Measurements from ENCODE around the gene TBCD.

TBCD gene

DNA sequence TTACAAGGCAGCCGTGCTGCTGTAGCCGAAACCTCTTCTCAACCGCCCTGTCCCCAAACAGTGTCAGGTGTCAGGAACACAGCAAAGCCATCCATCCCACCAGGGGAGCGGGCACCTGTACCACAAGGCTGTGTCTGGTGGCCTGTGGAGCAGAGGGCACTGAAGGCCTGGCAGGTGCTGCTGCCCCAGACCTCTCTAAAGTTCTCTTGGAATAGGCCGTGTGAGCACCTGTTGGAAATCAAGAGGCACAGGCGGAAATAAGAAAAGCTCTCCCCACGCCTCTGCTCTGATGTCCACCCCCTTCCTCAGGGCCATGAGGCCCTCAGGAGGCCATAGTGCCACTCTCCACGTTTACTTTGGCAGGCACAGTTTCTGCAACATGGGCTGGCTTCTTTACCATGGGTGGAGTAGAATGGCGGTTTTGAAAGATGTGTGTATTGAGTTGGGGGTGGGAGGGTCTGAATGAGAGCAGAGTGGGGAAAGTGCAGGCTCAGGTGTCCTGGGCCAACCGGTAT is 187.8 kb downstream of the TBCD start:
- H3K27ac ChIP-seq (replicated peaks; ENCODE audit: low read length) = no peak overlapping the region
- H3K27me3 ChIP-seq (ENCODE audit: control insufficient read depth in 3 of 3, insufficient read depth in 3 of 3, low read depth in 1 of 3, low read length in 3 of 3) = no peaks in the 10 kb centered on the region
- no peak overlapping the region for H4K91ac ChIP-seq (ENCODE audit: low read depth, low read length, poor library complexity)
- H3K9me3 ChIP-seq (replicated peaks in 1 of 2; ENCODE audit: control insufficient read depth in 2 of 2, insufficient read depth in 1 of 2, low read depth in 1 of 2, low read length in 2 of 2) = peaks cover 22 to 33% of the 10 kb centered on the region in 2 donors
- H2AK5ac ChIP-seq (ENCODE audit: low read depth, low read length) = no peak overlapping the region
- H2BK15ac ChIP-seq (ENCODE audit: low read length) = no peak overlapping the region
- H3K14ac ChIP-seq (ENCODE audit: low read length) = no peak overlapping the region
- no peak overlapping the region for H4K8ac ChIP-seq (ENCODE audit: low read depth, low read length)
- H2BK12ac ChIP-seq (ENCODE audit: low read length) = no peak overlapping the region
- H2AFZ ChIP-seq (ENCODE audit: low read length) = no peak overlapping the region
- no peak for DNase-seq (ENCODE audit: low spot score)
- H2BK5ac ChIP-seq (ENCODE audit: low read length) = no peak overlapping the region
- H3K36me3 ChIP-seq (replicated peaks in 1 of 2; ENCODE audit: control insufficient read depth in 2 of 2, insufficient read depth in 2 of 2, low read length in 2 of 2) = peaks cover 64 to 96% of the 10 kb centered on the region in 2 donors
- no peak overlapping the region for H3K4me2 ChIP-seq (ENCODE audit: insufficient read depth, low read length, poor library complexity, severe bottlenecking)
- no peak overlapping the region for H3K4me3 ChIP-seq (ENCODE audit: low read length in 2 of 2)
- H3K4ac ChIP-seq (ENCODE audit: low read length) = no peak overlapping the region
- H3K79me1 ChIP-seq (ENCODE audit: low read depth, low read length) = peaks cover 8% of the 10 kb centered on the region
- no peak overlapping the region for H3K23ac ChIP-seq (ENCODE audit: low read depth, low read length, poor library complexity)
- peaks cover 0 to 5% of the 10 kb centered on the region in 2 donors for H3K4me1 ChIP-seq (ENCODE audit: control insufficient read depth in 2 of 2, insufficient read depth in 1 of 2, low read depth in 1 of 2, low read length in 2 of 2)
- no CpG with 5 or more reads among the region's 10 CpGs for WGBS, 2 donors (ENCODE audit: extremely low coverage in 2 of 2, insufficient read length in 2 of 2, insufficient replicate concordance in 1 of 2)
- H2BK120ac ChIP-seq (ENCODE audit: low read depth, low read length) = no peak overlapping the region
- H3K18ac ChIP-seq (ENCODE audit: low read length) = no peak overlapping the region
- no peak overlapping the region for H3K9ac ChIP-seq (ENCODE audit: low read depth, low read length, poor library complexity)

- Histone ChIP-seq H2BK15ac (ENCODE audit: low read length) (no peak overlapping the region), H3K9me3 (replicated peaks in 1 of 2; ENCODE audit: control insufficient read depth in 2 of 2, insufficient read depth in 1 of 2, low read depth in 1 of 2, low read length in 2 of 2) (peaks cover 30 to 36% of the 10 kb centered on the region in 2 donors), H3K18ac (ENCODE audit: low read length) (no peak overlapping the region), H3K14ac (ENCODE audit: low read length) (peak overlapping the region; percentile 9), H3K27me3 (ENCODE audit: control insufficient read depth in 3 of 3, insufficient read depth in 3 of 3, low read depth in 1 of 3, low read length in 3 of 3) (no peaks in the 10 kb centered on the region), H2BK120ac (ENCODE audit: low read depth, low read length) (no peak overlapping the region), H3K4ac (ENCODE audit: low read length) (no peak overlapping the region), H3K4me3 (ENCODE audit: low read length in 2 of 2) (no peak overlapping the region), H4K91ac (ENCODE audit: low read depth, low read length, poor library complexity) (no peak overlapping the region), H3K4me2 (ENCODE audit: insufficient read depth, low read length, poor library complexity, severe bottlenecking) (no peak overlapping the region), H4K8ac (ENCODE audit: low read depth, low read length) (no peak overlapping the region), H2AFZ (ENCODE audit: low read length) (no peak overlapping the region), H3K36me3 (replicated peaks in 1 of 2; ENCODE audit: control insufficient read depth in 2 of 2, insufficient read depth in 2 of 2, low read length in 2 of 2) (peaks cover 66 to 96% of the 10 kb centered on the region in 2 donors), H2AK5ac (ENCODE audit: low read depth, low read length) (no peak overlapping the region), H2BK12ac (ENCODE audit: low read length) (no peak overlapping the region), H3K79me1 (ENCODE audit: low read depth, low read length) (peaks cover 8% of the 10 kb centered on the region), H3K4me1 (ENCODE audit: control insufficient read depth in 2 of 2, insufficient read depth in 1 of 2, low read depth in 1 of 2, low read length in 2 of 2) (peaks cover 0 to 5% of the 10 kb centered on the region in 2 donors), H2BK5ac (ENCODE audit: low read length) (no peak overlapping the region), H3K9ac (ENCODE audit: low read depth, low read length, poor library complexity) (peak overlapping the region; percentile 50), H3K23ac (ENCODE audit: low read depth, low read length, poor library complexity) (no peak overlapping the region), H3K27ac (replicated peaks; ENCODE audit: low read length) (no peak overlapping the region)
- DNase-seq (ENCODE audit: low spot score) = no peak
- no CpG with 5 or more reads among the region's 27 CpGs for WGBS, 2 donors (ENCODE audit: extremely low coverage in 2 of 2, insufficient read length in 2 of 2, insufficient replicate concordance in 1 of 2)
Observed at GRCh38 chr17:82940226-82941020, 188.6 kb downstream of the TBCD start.

DNA sequence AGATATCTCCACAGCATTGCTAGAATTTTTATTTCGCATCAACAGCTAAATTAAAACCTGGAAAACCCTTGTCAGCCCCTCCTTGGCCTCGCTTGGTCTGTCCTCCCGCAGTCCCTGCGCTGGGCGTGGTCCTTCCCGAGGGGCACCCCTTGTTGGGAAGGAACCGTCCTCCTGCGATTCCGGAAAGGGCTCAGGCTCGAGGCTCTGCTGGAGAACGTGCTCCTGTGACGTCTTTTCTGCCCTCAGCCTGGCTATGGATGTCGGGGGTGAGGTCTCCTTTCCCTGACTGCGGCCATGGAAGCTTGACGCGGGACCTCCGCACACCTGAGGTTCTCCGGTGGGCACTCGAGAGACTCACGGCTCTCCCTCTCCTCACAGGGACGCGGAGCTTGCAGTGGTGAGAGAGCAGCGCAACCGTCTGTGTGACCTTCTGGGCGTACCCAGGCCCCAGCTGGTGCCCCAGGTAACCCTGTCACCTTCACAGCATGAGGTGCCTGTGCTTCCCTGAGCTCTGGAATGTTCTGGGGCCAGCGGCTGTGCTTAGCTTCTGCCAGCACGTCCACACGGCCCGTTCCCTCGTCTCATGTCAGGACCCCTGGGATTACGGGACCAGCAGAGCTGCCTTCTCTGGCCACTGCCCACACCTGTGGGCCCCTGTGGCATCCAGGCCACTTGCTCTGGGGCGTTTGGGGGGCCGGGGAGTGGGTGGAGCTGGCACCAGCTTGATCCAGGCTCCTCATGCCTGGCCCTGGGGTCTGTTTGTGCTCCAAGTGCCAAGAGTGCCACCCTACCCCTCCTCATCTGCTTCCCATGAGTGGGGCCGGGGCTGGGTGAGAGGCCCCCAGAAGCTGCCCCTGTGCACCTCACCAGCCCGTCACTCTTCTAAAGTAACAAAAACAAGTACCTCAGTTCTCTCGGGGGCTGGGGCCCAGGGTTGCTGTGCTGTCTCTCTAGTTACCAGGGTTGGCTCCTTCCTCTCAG is 189.4 kb downstream of the TBCD start:
- Histone ChIP-seq H3K9ac (ENCODE audit: low read depth, low read length, poor library complexity) (no peak overlapping the region), H3K4me3 (ENCODE audit: low read length in 2 of 2) (peak overlapping the region in 1 of 2 donors; percentile 59), H3K4ac (ENCODE audit: low read length) (no peak overlapping the region), H3K36me3 (replicated peaks in 1 of 2; ENCODE audit: control insufficient read depth in 2 of 2, insufficient read depth in 2 of 2, low read length in 2 of 2) (peaks cover 64 to 100% of the 10 kb centered on the region in 2 donors), H3K9me3 (replicated peaks in 1 of 2; ENCODE audit: control insufficient read depth in 2 of 2, insufficient read depth in 1 of 2, low read depth in 1 of 2, low read length in 2 of 2) (peaks cover 38 to 39% of the 10 kb centered on the region in 2 donors), H4K91ac (ENCODE audit: low read depth, low read length, poor library complexity) (no peak overlapping the region), H4K8ac (ENCODE audit: low read depth, low read length) (no peak overlapping the region), H3K79me1 (ENCODE audit: low read depth, low read length) (peaks cover 8% of the 10 kb centered on the region), H3K14ac (ENCODE audit: low read length) (no peak overlapping the region), H2AK5ac (ENCODE audit: low read depth, low read length) (no peak overlapping the region), H3K18ac (ENCODE audit: low read length) (no peak overlapping the region), H3K27me3 (ENCODE audit: control insufficient read depth in 3 of 3, insufficient read depth in 3 of 3, low read depth in 1 of 3, low read length in 3 of 3) (no peaks in the 10 kb centered on the region), H2BK5ac (ENCODE audit: low read length) (no peak overlapping the region), H2BK15ac (ENCODE audit: low read length) (no peak overlapping the region), H3K23ac (ENCODE audit: low read depth, low read length, poor library complexity) (no peak overlapping the region), H3K4me2 (ENCODE audit: insufficient read depth, low read length, poor library complexity, severe bottlenecking) (no peak overlapping the region), H2BK120ac (ENCODE audit: low read depth, low read length) (no peak overlapping the region), H3K4me1 (ENCODE audit: control insufficient read depth in 2 of 2, insufficient read depth in 1 of 2, low read depth in 1 of 2, low read length in 2 of 2) (peaks cover 0 to 4% of the 10 kb centered on the region in 2 donors), H2BK12ac (ENCODE audit: low read length) (no peak overlapping the region), H2AFZ (ENCODE audit: low read length) (no peak overlapping the region), H3K27ac (replicated peaks; ENCODE audit: low read length) (no peak overlapping the region)
- DNase-seq (ENCODE audit: low spot score) = no peak
- WGBS, 2 donors (ENCODE audit: extremely low coverage in 2 of 2, insufficient read length in 2 of 2, insufficient replicate concordance in 1 of 2) = no CpG with 5 or more reads among the region's 36 CpGs
